Upper lobe of left lung (tissue), 4 donors: ENCODE data around the gene PTPN23.

ENCODE experiments used
- CTCF ChIP-seq, 6 experiments: fragments of 450-650 bp in 4 of 6; fragments of 200-600 bp in 2 of 6; sonication (generic) in 2 of 6; IDR thresholded peaks; one replicate each; pipeline ENCODE4 v1.5.1; 2016 to 2019; ENCODE audit warnings: antibody characterized with exemption in 6 of 6
- EP300 ChIP-seq, 4 donors: sonication (generic); formaldehyde crosslinking; IDR thresholded peaks; one replicate each; pipeline ENCODE4 v1.5.1; 2017; ENCODE audit warnings: antibody characterized with exemption in 4 of 4, control low read depth in 2 of 4
- POLR2A ChIP-seq, 4 donors: fragments of 450-650 bp; IDR thresholded peaks; one replicate each; pipeline ENCODE4 v1.5.1; 2016 to 2017; ENCODE audit warnings: antibody characterized with exemption in 4 of 4, mild to moderate bottlenecking in 2 of 4

- no peak for TF ChIP-seq CTCF (IDR thresholded peaks at IDR 0.05)
- TF ChIP-seq EP300 (IDR thresholded peaks at IDR 0.05) = no peak
- no peak for TF ChIP-seq POLR2A (IDR thresholded peaks at IDR 0.05)
Observed at GRCh38 chr3:47377186-47377585, 3.6 kb upstream of the PTPN23 start.
